ENCODE results near the gene AJAP1.

The AJAP1 gene, protein sequence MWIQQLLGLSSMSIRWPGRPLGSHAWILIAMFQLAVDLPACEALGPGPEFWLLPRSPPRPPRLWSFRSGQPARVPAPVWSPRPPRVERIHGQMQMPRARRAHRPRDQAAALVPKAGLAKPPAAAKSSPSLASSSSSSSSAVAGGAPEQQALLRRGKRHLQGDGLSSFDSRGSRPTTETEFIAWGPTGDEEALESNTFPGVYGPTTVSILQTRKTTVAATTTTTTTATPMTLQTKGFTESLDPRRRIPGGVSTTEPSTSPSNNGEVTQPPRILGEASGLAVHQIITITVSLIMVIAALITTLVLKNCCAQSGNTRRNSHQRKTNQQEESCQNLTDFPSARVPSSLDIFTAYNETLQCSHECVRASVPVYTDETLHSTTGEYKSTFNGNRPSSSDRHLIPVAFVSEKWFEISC

DNA sequence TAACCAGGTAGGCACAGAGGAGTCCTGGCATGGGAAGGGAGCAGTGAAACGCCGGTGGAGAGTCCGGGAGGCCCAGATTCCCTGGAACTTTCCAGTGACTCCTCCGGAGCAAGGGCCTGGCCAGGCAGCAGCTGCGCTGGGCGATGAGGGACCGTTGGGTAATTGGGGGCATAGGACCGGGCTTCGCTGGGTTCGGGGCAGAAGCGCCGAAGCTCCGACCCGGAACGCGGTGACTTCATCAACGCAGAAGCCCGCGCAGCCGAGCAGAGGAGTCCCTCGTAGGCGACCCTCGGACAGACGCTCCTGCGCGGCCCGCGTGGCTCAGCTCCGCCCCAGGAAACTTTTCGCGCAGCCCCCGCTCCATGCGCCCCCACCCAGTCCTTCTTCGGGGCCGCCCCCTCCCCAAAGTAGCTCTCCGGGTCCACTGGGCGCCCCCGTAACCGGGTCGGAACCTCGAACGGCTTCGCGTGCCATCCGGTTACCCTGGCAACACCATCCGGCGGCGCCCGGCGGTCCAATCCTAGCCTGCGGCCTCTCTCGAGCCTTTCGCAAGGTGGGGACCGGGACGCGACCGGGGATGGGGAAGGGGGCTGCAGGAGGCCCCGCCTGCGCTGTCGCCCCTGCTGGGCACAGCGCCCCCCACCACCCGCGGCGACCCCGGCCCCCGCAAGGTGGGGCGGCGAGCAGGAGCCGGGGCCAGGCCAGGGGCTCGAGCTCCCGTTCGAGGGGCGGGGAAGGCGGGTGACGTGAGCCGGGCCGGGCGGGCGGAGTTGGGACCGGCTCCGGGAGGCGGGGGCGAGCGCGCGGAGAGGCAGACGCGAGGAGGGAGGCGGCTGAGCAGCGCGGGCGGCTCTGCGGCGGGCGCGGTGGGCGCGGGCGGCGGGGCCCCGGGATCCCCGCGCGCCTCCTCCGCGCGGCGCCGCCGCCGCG is at the start of gene AJAP1:
Gene AJAP1 (plus strand): TSS at position 814 of the 930 bp plus-strand sequence. CDS start 817 bp downstream, outside the sequence.
- CTCF ChIA-PET = no interaction called here
- POLR2A ChIA-PET = no interaction called here
- TF ChIP-seq SUZ12 (IDR thresholded peaks at IDR 0.05) = no peak
- DNase-seq (ENCODE audit: extremely low spot score) = no peak

DNA sequence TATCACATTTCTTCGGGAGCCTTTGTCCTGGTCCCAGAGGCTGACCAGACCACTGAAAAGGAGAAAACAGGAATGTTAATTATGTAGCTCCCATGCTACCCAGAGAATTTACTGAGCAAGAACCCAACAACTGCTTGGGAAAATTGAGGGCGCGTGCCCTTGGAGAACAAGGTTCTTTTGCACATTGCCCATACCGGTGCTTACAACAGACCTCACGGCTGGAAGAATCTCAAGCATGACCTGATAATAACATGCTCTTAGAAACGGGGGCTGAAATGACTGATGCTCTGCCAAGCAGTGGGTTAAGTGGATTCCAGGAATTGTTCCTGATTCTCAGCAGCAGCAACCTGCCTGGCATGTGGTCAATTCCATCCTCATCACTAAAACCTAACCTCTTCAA is 49.3 kb upstream of the AJAP1 start:
- no peak for DNase-seq (ENCODE audit: extremely low spot score)
- TF ChIP-seq ELF4 (IDR thresholded peaks at IDR 0.05) = no peak
- no peak for TF ChIP-seq ARNT (IDR thresholded peaks at IDR 0.05)
- no peak for TF ChIP-seq FOXA1 (IDR thresholded peaks at IDR 0.05)
- no peak for TF ChIP-seq FOXK2 (IDR thresholded peaks at IDR 0.05)
- no peak for TF ChIP-seq SP1 (IDR thresholded peaks at IDR 0.05)
- no peak for TF ChIP-seq FOXM1 (IDR thresholded peaks at IDR 0.05; ENCODE audit: borderline replicate concordance)
- TF ChIP-seq TARDBP (IDR thresholded peaks at IDR 0.05) = no peak
- no peak for TF ChIP-seq HDGF (IDR thresholded peaks at IDR 0.05; ENCODE audit: borderline replicate concordance)
- TF ChIP-seq NFRKB (IDR thresholded peaks at IDR 0.05) = no peak
- TF ChIP-seq, protein P1, sequence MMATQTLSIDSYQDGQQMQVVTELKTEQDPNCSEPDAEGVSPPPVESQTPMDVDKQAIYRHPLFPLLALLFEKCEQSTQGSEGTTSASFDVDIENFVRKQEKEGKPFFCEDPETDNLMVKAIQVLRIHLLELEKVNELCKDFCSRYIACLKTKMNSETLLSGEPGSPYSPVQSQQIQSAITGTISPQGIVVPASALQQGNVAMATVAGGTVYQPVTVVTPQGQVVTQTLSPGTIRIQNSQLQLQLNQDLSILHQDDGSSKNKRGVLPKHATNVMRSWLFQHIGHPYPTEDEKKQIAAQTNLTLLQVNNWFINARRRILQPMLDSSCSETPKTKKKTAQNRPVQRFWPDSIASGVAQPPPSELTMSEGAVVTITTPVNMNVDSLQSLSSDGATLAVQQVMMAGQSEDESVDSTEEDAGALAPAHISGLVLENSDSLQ (IDR thresholded peaks at IDR 0.05) = no peak
- no peak for TF ChIP-seq SUZ12 (IDR thresholded peaks at IDR 0.05)
- POLR2A ChIA-PET = no interaction called here
- CTCF ChIA-PET = no interaction called here

DNA sequence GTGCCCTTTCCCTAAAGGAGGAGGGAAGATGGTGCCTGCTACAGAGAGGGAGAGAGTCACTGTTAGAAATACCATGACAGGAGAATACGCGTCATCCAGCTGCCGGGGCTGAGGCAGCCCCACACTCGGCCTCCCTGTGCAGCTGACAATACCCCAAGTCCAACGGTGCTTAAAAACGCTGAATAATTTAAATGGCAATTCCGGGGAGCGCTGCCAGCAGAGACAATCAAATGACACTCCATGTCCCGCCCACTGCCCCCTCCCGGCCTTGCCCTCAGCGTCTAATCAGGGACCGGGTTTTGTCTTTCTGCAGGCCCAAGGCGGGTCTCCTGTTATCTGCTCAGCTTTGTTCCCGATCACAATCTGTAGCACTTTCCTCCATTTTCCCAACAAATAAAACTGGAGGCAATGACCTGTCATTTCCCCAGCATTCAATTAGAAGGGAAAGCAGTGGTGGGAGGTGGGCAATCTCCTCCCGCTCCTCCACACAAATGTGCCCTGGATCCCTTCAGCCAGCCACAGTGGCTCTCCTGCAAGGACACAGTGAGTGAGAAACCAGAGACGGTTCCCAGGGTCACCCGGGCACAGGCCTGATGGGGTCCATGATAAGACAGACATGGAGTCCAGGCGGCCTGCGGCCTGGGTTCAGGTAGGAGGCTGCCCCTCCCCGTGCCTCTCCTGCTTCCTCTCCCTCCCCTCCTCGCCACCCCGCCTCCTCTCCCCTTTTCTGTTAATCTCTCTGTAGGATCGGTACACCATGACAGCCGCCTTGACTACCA is 42.7 kb upstream of the AJAP1 start:
- CTCF ChIA-PET = no interaction called here
- no peak for TF ChIP-seq ARNT (IDR thresholded peaks at IDR 0.05)
- no peak for TF ChIP-seq LEF1 (IDR thresholded peaks at IDR 0.05; ENCODE audit: borderline replicate concordance)
- no peak for TF ChIP-seq FOXA1 (IDR thresholded peaks at IDR 0.05)
- no peak for TF ChIP-seq SP1 (IDR thresholded peaks at IDR 0.05)
- TF ChIP-seq TARDBP (IDR thresholded peaks at IDR 0.05) = no peak
- TF ChIP-seq BHLHE40 (IDR thresholded peaks at IDR 0.05; ENCODE audit: borderline replicate concordance) = no peak
- no peak for TF ChIP-seq ZNF384 (IDR thresholded peaks at IDR 0.05)
- no peak for TF ChIP-seq HDGF (IDR thresholded peaks at IDR 0.05; ENCODE audit: borderline replicate concordance)
- TF ChIP-seq NFRKB (IDR thresholded peaks at IDR 0.05) = no peak
- no peak for DNase-seq (ENCODE audit: extremely low spot score)
- POLR2A ChIA-PET = no interaction called here

DNA sequence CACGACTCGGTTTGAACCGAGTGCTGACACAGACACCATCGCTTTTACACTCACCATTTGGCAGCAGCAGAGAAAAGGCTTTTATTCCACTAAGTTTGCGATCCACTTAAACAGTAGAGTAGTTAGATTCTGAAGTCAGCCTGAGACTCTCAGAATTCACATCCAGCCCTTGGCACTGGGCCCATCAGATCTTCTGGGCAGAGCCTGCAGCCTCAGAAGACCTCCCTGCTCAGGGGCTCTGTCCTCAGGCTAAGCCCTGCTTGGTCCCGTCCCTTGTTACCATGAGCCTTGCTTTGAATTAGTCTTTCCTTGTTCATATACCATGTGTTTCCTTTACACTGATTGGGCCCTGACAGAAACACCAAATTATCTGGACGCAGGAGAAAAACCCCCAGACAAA is 41.4 kb upstream of the AJAP1 start:
- DNase-seq (ENCODE audit: extremely low spot score) = no peak
- no peak for TF ChIP-seq L3MBTL2 (conservative IDR thresholded peaks at IDR 0.05)
- no peak for TF ChIP-seq LEF1 (IDR thresholded peaks at IDR 0.05; ENCODE audit: borderline replicate concordance)
- ChIA-PET CTCF (no interaction called here), POLR2A (no interaction called here)

DNA sequence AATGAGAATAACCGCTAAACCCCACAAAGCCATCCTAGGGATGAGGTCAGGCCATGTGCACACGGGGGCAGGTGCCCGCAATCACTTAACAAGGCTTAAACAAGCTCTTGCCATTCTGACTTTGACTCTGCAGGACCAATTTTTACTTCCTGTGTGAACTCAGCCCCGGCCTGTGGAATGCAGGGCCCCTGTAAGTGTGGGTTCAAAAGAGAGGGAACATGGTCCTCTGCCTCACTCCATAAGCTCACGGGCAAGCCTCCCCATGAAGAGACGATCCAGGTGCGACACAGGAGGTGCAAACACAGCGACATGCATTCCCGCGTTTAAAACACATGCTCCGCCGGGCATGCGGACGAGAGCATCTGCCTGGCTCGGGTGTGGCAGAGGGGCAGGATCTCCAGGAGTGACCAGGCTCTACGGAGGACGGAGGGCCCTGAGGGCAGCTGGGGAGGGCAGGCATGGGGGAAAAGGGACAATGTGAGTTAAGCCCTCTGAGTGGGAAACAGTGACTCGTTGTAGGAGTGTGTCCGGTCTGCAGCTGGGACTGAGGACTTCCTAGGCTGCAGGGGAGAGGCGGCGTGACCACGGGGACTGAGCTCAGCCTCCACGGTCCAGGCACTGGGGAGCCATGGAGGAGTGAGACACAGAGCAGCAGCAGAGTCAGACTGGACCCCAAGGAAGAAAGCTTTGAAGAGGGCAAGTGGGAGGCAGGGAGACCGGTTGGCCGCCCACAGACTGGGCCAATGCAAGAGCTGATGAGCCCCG is 40.6 kb upstream of the AJAP1 start:
- POLR2A ChIA-PET = no interaction called here
- CTCF ChIA-PET = no interaction called here
- no peak for DNase-seq (ENCODE audit: extremely low spot score)
- TF ChIP-seq NFRKB (IDR thresholded peaks at IDR 0.05) = no peak
- no peak for TF ChIP-seq SP1 (IDR thresholded peaks at IDR 0.05)
- TF ChIP-seq ARNT (IDR thresholded peaks at IDR 0.05) = no peak
- TF ChIP-seq SUZ12 (IDR thresholded peaks at IDR 0.05) = no peak
- TF ChIP-seq CTBP1 (IDR thresholded peaks at IDR 0.05; ENCODE audit: borderline replicate concordance) = no peak
- TF ChIP-seq L3MBTL2 (conservative IDR thresholded peaks at IDR 0.05) = no peak
- TF ChIP-seq FOXM1 (IDR thresholded peaks at IDR 0.05; ENCODE audit: borderline replicate concordance) = no peak
- TF ChIP-seq ELF4 (IDR thresholded peaks at IDR 0.05) = no peak
- TF ChIP-seq, protein P1 (IDR thresholded peaks at IDR 0.05) = no peak
- no peak for TF ChIP-seq TARDBP (IDR thresholded peaks at IDR 0.05)
- no peak for TF ChIP-seq FOXK2 (IDR thresholded peaks at IDR 0.05)

DNA sequence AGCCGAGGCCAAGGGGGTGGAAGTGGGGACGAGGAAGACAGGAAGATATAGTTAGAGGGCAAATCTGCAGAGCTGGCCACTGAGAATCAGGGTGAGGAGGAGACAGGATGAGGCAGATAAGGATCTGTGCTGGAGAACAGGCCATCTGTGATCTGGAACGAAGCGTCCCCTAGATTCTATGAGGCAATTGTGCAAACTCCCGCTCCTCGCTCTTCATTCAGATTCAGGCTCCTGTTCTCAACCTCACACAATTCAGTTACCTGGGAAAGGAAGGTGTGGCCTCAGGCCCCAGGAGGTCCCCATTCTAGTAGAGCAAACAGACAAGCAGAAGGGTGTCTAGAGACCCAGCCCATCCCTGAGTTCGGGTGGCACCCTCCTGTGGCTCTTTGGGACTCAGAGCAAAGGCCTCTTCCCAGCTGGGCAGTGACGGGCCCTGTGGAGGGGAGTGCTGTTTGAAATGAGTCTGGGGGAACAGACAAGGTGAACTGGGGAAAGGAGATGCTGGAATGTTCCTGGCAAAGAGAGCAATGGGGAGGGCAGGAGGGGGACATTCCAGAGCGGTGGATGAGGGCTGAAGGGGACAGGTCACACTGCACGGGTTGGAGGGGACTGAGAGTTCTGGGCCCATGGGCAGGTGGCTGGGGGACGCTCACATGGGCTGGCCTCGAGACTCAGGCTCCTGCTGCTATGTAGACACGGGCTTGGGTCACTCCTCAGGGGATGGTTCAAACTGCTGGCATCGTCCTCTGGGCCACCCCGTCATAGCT is 39.9 kb upstream of the AJAP1 start:
- DNase-seq (ENCODE audit: extremely low spot score) = no peak
- TF ChIP-seq NFRKB (IDR thresholded peaks at IDR 0.05) (no peak), FOXA1 (IDR thresholded peaks at IDR 0.05) (no peak), HDGF (IDR thresholded peaks at IDR 0.05; ENCODE audit: borderline replicate concordance) (no peak), SUZ12 (IDR thresholded peaks at IDR 0.05) (no peak), LEF1 (IDR thresholded peaks at IDR 0.05; ENCODE audit: borderline replicate concordance) (no peak)
- TF ChIP-seq, protein P1 (IDR thresholded peaks at IDR 0.05) = no peak
- POLR2A ChIA-PET = no interaction called here
- CTCF ChIA-PET = no interaction called here

Measured in HEK293T (cell line).